GM23338 (cell line): ENCODE data around the gene KCNIP1. TPM values are rescaled to one million over a fixed set of nuclear protein-coding genes. Genes with fewer than 3 reads are reported as not detected.

Experiments
- ATAC-seq: fragments of 200-7000 bp; cut with Tn5 transposase; 3 replicates; pipeline ENCODE4 v1.9.1; 2020
- DNase-seq: peaks from one replicate; pipeline ENCODE4 v3.0.0-alpha.2; 2015; ENCODE audit warnings: low spot score
- H2AFZ ChIP-seq: fragments of 200-600 bp; sonication (generic); 2 replicates; pipeline ENCODE4 v1.8.0; 2016; ENCODE audit warnings: antibody characterized with exemption, mild to moderate bottlenecking, moderate library complexity
- H3F3A ChIP-seq: fragments of 200-600 bp; sonication (generic); replicated peaks from 2 replicates; pipeline ENCODE4 v1.8.0; 2017; ENCODE audit warnings: antibody characterized with exemption, mixed run types, low read depth
- H3K27ac ChIP-seq: fragments of 200-600 bp; sonication (generic); 2 replicates; pipeline ENCODE4 v1.6.1; 2016; ENCODE audit warnings: low read depth
- H3K27me3 ChIP-seq: fragments of 200-600 bp; sonication (generic); 2 replicates; pipeline ENCODE4 v1.8.0; 2016; ENCODE audit warnings: mild to moderate bottlenecking, mixed run types, moderate library complexity; ENCODE audit not compliant: insufficient read depth
- H3K36me3 ChIP-seq: fragments of 200-600 bp; sonication (generic); 2 replicates; pipeline ENCODE4 v1.8.0; 2016; ENCODE audit warnings: mild to moderate bottlenecking; ENCODE audit not compliant: insufficient read depth
- H3K4me1 ChIP-seq: fragments of 200-600 bp; sonication (generic); 2 replicates; pipeline ENCODE4 v1.8.0; 2016; ENCODE audit warnings: mild to moderate bottlenecking, moderate library complexity; ENCODE audit not compliant: insufficient read depth
- H3K4me2 ChIP-seq: fragments of 200-600 bp; sonication (generic); 2 replicates; pipeline ENCODE4 v1.7.1; 2017; ENCODE audit warnings: mixed run types
- H3K4me3 ChIP-seq: fragments of 200-600 bp; sonication (generic); 2 replicates; pipeline ENCODE4 v1.6.1; 2016; ENCODE audit warnings: mixed run types
- H3K79me2 ChIP-seq: fragments of 200-600 bp; sonication (generic); replicated peaks from 2 replicates; pipeline ENCODE4 v1.8.0; 2017; ENCODE audit warnings: mild to moderate bottlenecking; ENCODE audit not compliant: insufficient read depth
- H3K9me2 ChIP-seq: fragments of 200-600 bp; sonication (generic); 2 replicates; pipeline ENCODE4 v1.8.0; 2017; ENCODE audit not compliant: insufficient read depth
- H4K20me1 ChIP-seq: fragments of 200-600 bp; sonication (generic); replicated peaks from 2 replicates; pipeline ENCODE4 v1.8.0; 2017; ENCODE audit warnings: mild to moderate bottlenecking; ENCODE audit not compliant: insufficient read depth
- H3K27ac Mint-ChIP-seq: 2 replicates; pipeline ENCODE4 v1.8.0; 2020; ENCODE audit warnings: inconsistent platforms, mild to moderate bottlenecking, moderate library complexity, mixed read lengths
- H3K27me3 Mint-ChIP-seq: 3 replicates; pipeline ENCODE4 v1.8.0; 2022; ENCODE audit warnings: low read depth, mild to moderate bottlenecking, moderate library complexity, mixed read lengths, inconsistent platforms; ENCODE audit not compliant: insufficient read depth, poor library complexity
- H3K36me3 Mint-ChIP-seq: 3 replicates; pipeline ENCODE4 v1.8.0; 2021; ENCODE audit warnings: low read depth, mild to moderate bottlenecking, inconsistent platforms, moderate library complexity, mixed read lengths
- H3K4me1 Mint-ChIP-seq: 3 replicates; pipeline ENCODE4 v1.8.0; 2020; ENCODE audit warnings: mild to moderate bottlenecking, inconsistent platforms, mixed read lengths
- H3K4me3 Mint-ChIP-seq: 3 replicates; pipeline ENCODE4 v1.8.0; 2021; ENCODE audit warnings: moderate library complexity, mild to moderate bottlenecking, inconsistent platforms, mixed read lengths
- H3K9me3 Mint-ChIP-seq: 3 replicates; pipeline ENCODE4 v1.8.0; 2020; ENCODE audit warnings: moderate library complexity, mild to moderate bottlenecking, inconsistent platforms, mixed read lengths
- CREB1 ChIP-seq: fragments of 250-450 bp; sonication (Bioruptor Pico); IDR thresholded peaks from 2 replicates; pipeline ENCODE4 v1.5.0; 2020; ENCODE audit warnings: low read depth, mild to moderate bottlenecking, moderate library complexity
- CTCF ChIP-seq, 2 experiments: fragments of 200-600 bp in 1 of 2; sonication (generic) in 1 of 2; conservative IDR thresholded peaks; 2 replicates each; pipeline versions ENCODE4 v1.5.1 to v1.6.1; 2016 to 2017; ENCODE audit warnings: antibody characterized with exemption in 2 of 2, low read depth in 2 of 2, mild to moderate bottlenecking in 2 of 2, moderate library complexity in 1 of 2
- EZH2 ChIP-seq: fragments of 200-600 bp; sonication (generic); IDR thresholded peaks from one replicate; pipeline ENCODE4 v1.8.0; 2017; ENCODE audit warnings: antibody characterized with exemption, mild to moderate bottlenecking, low read depth; ENCODE audit not compliant: unreplicated experiment
- EZH2phosphoT487 ChIP-seq: fragments of 200-600 bp; sonication (generic); IDR thresholded peaks from one replicate; pipeline ENCODE4 v1.8.1; 2018; ENCODE audit warnings: antibody characterized with exemption; ENCODE audit not compliant: unreplicated experiment
- JUNB ChIP-seq: IDR thresholded peaks from one replicate; pipeline ENCODE4 v1.6.1; 2016; ENCODE audit warnings: antibody characterized with exemption; ENCODE audit not compliant: unreplicated experiment
- NANOG ChIP-seq: IDR thresholded peaks from 2 replicates; pipeline ENCODE4 v1.6.1; 2016; ENCODE audit warnings: antibody characterized with exemption, borderline replicate concordance
- POLR2AphosphoS5 ChIP-seq: IDR thresholded peaks from 2 replicates; pipeline ENCODE4 v1.6.1; 2016; ENCODE audit warnings: antibody characterized with exemption, low read depth
- REST ChIP-seq: IDR thresholded peaks from one replicate; pipeline ENCODE4 v1.6.1; 2018; ENCODE audit warnings: antibody characterized with exemption; ENCODE audit not compliant: unreplicated experiment
- STAT1 ChIP-seq: IDR thresholded peaks from one replicate; pipeline ENCODE4 v1.6.1; 2016; ENCODE audit warnings: antibody characterized with exemption; ENCODE audit not compliant: unreplicated experiment
- ZNF114 ChIP-seq: fragments of 250-450 bp; sonication (Bioruptor Pico); IDR thresholded peaks from 2 replicates; pipeline ENCODE4 v1.5.0; 2020; ENCODE audit warnings: mild to moderate bottlenecking, moderate library complexity
- ZNF331 ChIP-seq: fragments of 250-450 bp; sonication (Bioruptor Pico); IDR thresholded peaks from 2 replicates; pipeline ENCODE4 v1.5.0; 2020; ENCODE audit warnings: low read depth, mild to moderate bottlenecking, moderate library complexity
- ZNF462 ChIP-seq: fragments of 250-450 bp; sonication (Bioruptor Pico); IDR thresholded peaks from 2 replicates; pipeline ENCODE4 v1.5.0; 2020; ENCODE audit warnings: mild to moderate bottlenecking, moderate library complexity
- polyA plus RNA-seq: library from polyadenylated mRNA; unstranded; fragments of >200 nt; fragmentation: Nextera tagmentation; extraction: Ambion mirVana; gene quantifications from 2 replicates; pipeline ENCODE4 v1.2.1, GENCODE V29; 2016
- total RNA-seq: library from RNA; depleted of rRNA; stranded (reverse); fragments of >200 nt; shearing (Covaris generic); gene quantifications from 2 replicates; pipeline ENCODE4 v1.2.3, GENCODE V29; 2014

KCNIP1 gene
- total and polyA plus RNA-seq, 2 experiments from 2014 or later = 0.31 to 0.87 TPM

GRCh38 chr5:170750791-170751190 is 247.0 kb downstream of the KCNIP1 start:
- Mint-ChIP-seq H3K27ac (no peak overlapping the region), H3K36me3 (peaks cover 7% of the 10 kb centered on the region), H3K4me3 (no peak overlapping the region), H3K27me3 (peaks cover 5% of the 10 kb centered on the region), H3K9me3 (peaks cover 4% of the 10 kb centered on the region; the same call in 1 of the 3 replicates), H3K4me1 (peaks cover 34% of the 10 kb centered on the region)
- H2AFZ ChIP-seq = no peak overlapping the region
- H3F3A ChIP-seq = peaks cover 10% of the 10 kb centered on the region
- TF ChIP-seq CTCF (conservative IDR thresholded peaks at IDR 0.05; ENCODE audit: low read depth in 2 of 2) (no peak), JUNB (no peak), EZH2 (no peak), EZH2phosphoT487 (no peak), POLR2AphosphoS5 (no peak), ZNF462 (CRISPR knock-in tag) (no peak), ZNF114 (no peak), STAT1 (no peak), REST (no peak), NANOG (no peak), CREB1 (CRISPR knock-in tag) (no peak), ZNF331 (CRISPR knock-in tag) (no peak)
- H3K79me2 ChIP-seq = no peaks in the 10 kb centered on the region
- H4K20me1 ChIP-seq = no peaks in the 10 kb centered on the region
- no peak overlapping the region for H3K4me3 ChIP-seq
- peaks cover 13% of the 10 kb centered on the region for H3K4me1 ChIP-seq
- H3K27ac ChIP-seq = no peak overlapping the region
- ATAC-seq (no peak), DNase-seq (no peak)
- H3K4me2 ChIP-seq = no peak overlapping the region
- no peaks in the 10 kb centered on the region for H3K27me3 ChIP-seq
- H3K36me3 ChIP-seq = no peaks in the 10 kb centered on the region
- peaks cover 19% of the 10 kb centered on the region for H3K9me2 ChIP-seq
